ENCODE data around the gene CST7.

The CST7 gene

GRCh38 chr20:25003002-25003401, 53.9 kb downstream of the CST7 start:
- no peak for DNase-seq (ENCODE audit: low read depth)

GRCh38 chr20:25005220-25005619, 56.2 kb downstream of the CST7 start:
- no peak for DNase-seq (ENCODE audit: low read depth)

GRCh38 chr20:25005661-25006060, 56.6 kb downstream of the CST7 start:
- DNase-seq (ENCODE audit: low read depth), result no peak

- no peak for DNase-seq (ENCODE audit: low read depth)
Observed at GRCh38 chr20:25006431-25007167, 57.5 kb downstream of the CST7 start.

- DNase-seq (ENCODE audit: low read depth), result no peak
Observed at GRCh38 chr20:25007491-25008305, 58.6 kb downstream of the CST7 start.

GRCh38 chr20:25008388-25009217, 59.5 kb downstream of the CST7 start:
- no peak for DNase-seq (ENCODE audit: low read depth)

All from HS-27A (cell line).